H9 (cell line): ENCODE data around the gene COL4A6. TPM values are rescaled to one million over a fixed set of nuclear protein-coding genes. Genes with fewer than 3 reads are reported as not detected.

Source experiments
- DNase-seq: peaks from one replicate; pipeline ENCODE4 v3.0.0-alpha.2; 2017
- H2AFZ ChIP-seq: one replicate; pipeline ENCODE4 v1.6.1; 2013; ENCODE audit warnings: mild to moderate bottlenecking, low read length, control low read depth, moderate library complexity
- H2AK5ac ChIP-seq: 2 replicates; pipeline ENCODE4 v1.6.1; 2013; ENCODE audit warnings: low read length, control low read depth, mixed read lengths; ENCODE audit not compliant: insufficient read length
- H2BK120ac ChIP-seq: one replicate; pipeline ENCODE4 v1.6.1; 2013; ENCODE audit warnings: low read depth, mild to moderate bottlenecking, low read length, control low read depth, inconsistent platforms; ENCODE audit not compliant: poor library complexity, severe bottlenecking
- H2BK12ac ChIP-seq: 2 replicates; pipeline ENCODE4 v1.6.1; 2013; ENCODE audit warnings: low read length, control low read depth, mixed read lengths, low read depth; ENCODE audit not compliant: insufficient read length
- H2BK15ac ChIP-seq: 2 replicates; pipeline ENCODE4 v1.6.1; 2013; ENCODE audit warnings: low read depth, low read length, control low read depth
- H2BK20ac ChIP-seq: one replicate; pipeline ENCODE4 v1.6.1; 2013; ENCODE audit warnings: low read depth, mild to moderate bottlenecking, low read length, control low read depth, inconsistent platforms; ENCODE audit not compliant: poor library complexity, severe bottlenecking
- H2BK5ac ChIP-seq: 2 replicates; pipeline ENCODE4 v1.6.1; 2013; ENCODE audit warnings: low read length, control low read depth, mixed read lengths; ENCODE audit not compliant: insufficient read length
- H3K14ac ChIP-seq: 2 replicates; pipeline ENCODE4 v1.6.1; 2013; ENCODE audit warnings: low read length, control low read depth; ENCODE audit not compliant: insufficient read depth
- H3K18ac ChIP-seq: 2 replicates; pipeline ENCODE4 v1.6.1; 2013; ENCODE audit warnings: low read depth, mild to moderate bottlenecking, mixed read lengths, low read length, control low read depth; ENCODE audit not compliant: insufficient read length
- H3K23ac ChIP-seq: 2 replicates; pipeline ENCODE4 v1.6.1; 2013; ENCODE audit warnings: low read length, control low read depth, mixed read lengths, low read depth; ENCODE audit not compliant: insufficient read length
- H3K23me2 ChIP-seq: 2 replicates; pipeline ENCODE4 v1.6.1; 2013; ENCODE audit warnings: low read depth, mild to moderate bottlenecking, mixed read lengths, low read length, control low read depth; ENCODE audit not compliant: insufficient read length, poor library complexity, severe bottlenecking
- H3K27ac ChIP-seq: 2 replicates; pipeline ENCODE4 v1.5.1; 2013; ENCODE audit warnings: low read length, control low read depth, mixed read lengths, low read depth; ENCODE audit not compliant: insufficient read length
- H3K27me3 ChIP-seq: 2 replicates; pipeline ENCODE4 v1.6.1; 2013; ENCODE audit warnings: low read length, control low read depth, inconsistent platforms; ENCODE audit not compliant: insufficient read depth
- H3K4ac ChIP-seq: 2 replicates; pipeline ENCODE4 v1.6.1; 2013; ENCODE audit warnings: low read depth, mild to moderate bottlenecking, control low read depth, inconsistent platforms, low read length, moderate library complexity
- H3K4me1 ChIP-seq: 2 replicates; pipeline ENCODE4 v1.6.1; 2013; ENCODE audit warnings: low read length, control low read depth, inconsistent platforms; ENCODE audit not compliant: insufficient read depth
- H3K4me2 ChIP-seq: 2 replicates; pipeline ENCODE4 v1.6.1; 2013; ENCODE audit warnings: low read length, control low read depth, mixed read lengths; ENCODE audit not compliant: insufficient read length, insufficient read depth
- H3K56ac ChIP-seq: 2 replicates; pipeline ENCODE4 v1.6.1; 2013; ENCODE audit warnings: low read depth, mild to moderate bottlenecking, mixed read lengths, low read length, control low read depth; ENCODE audit not compliant: insufficient read length
- H3K79me1 ChIP-seq: 2 replicates; pipeline ENCODE4 v1.6.1; 2013; ENCODE audit warnings: low read depth, mild to moderate bottlenecking, moderate library complexity, low read length, control low read depth, inconsistent platforms; ENCODE audit not compliant: insufficient read depth, poor library complexity, severe bottlenecking
- H3K79me2 ChIP-seq: 2 replicates; pipeline ENCODE4 v1.6.1; 2013; ENCODE audit warnings: low read length, control low read depth, inconsistent platforms; ENCODE audit not compliant: insufficient read depth
- H3K9ac ChIP-seq: 2 replicates; pipeline ENCODE4 v1.6.1; 2013; ENCODE audit warnings: low read length, control low read depth, mixed read lengths; ENCODE audit not compliant: insufficient read length; ENCODE audit errors: extremely low read depth
- H3K9me3 ChIP-seq: one replicate; pipeline ENCODE4 v1.6.1; 2013; ENCODE audit warnings: low read depth, low read length, inconsistent platforms; ENCODE audit not compliant: control insufficient read depth
- H3T11ph ChIP-seq: one replicate; pipeline ENCODE4 v1.6.1; 2013; ENCODE audit warnings: mild to moderate bottlenecking, low read length, control low read depth, inconsistent platforms
- H4K20me1 ChIP-seq: one replicate; pipeline ENCODE4 v1.6.1; 2013; ENCODE audit not compliant: control insufficient read depth, insufficient read length, insufficient read depth
- H4K5ac ChIP-seq: 2 replicates; pipeline ENCODE4 v1.6.1; 2013; ENCODE audit warnings: low read depth, mild to moderate bottlenecking, mixed read lengths, low read length, control low read depth; ENCODE audit not compliant: insufficient read length
- H4K8ac ChIP-seq: replicated peaks from 2 replicates; pipeline ENCODE4 v1.6.1; 2013; ENCODE audit warnings: low read length, control low read depth, mixed read lengths, low read depth; ENCODE audit not compliant: insufficient read length
- H4K91ac ChIP-seq: 2 replicates; pipeline ENCODE4 v1.6.1; 2013; ENCODE audit warnings: low read depth, mild to moderate bottlenecking, moderate library complexity, mixed read lengths, low read length, control low read depth; ENCODE audit not compliant: insufficient read length
- H3K27ac Mint-ChIP-seq, 3 experiments: 2 replicates in 2 of 3; 3 replicates in 1 of 3; pipeline ENCODE4 v1.8.0; 2020 to 2021; ENCODE audit warnings: mixed read lengths in 3 of 3, mild to moderate bottlenecking in 1 of 3, moderate library complexity in 1 of 3
- H3K27me3 Mint-ChIP-seq: 2 replicates; pipeline ENCODE4 v1.8.0; 2021; ENCODE audit warnings: low read depth, mild to moderate bottlenecking, moderate library complexity, mixed read lengths
- H3K36me3 Mint-ChIP-seq, 3 experiments: 2 replicates in 2 of 3; 3 replicates in 1 of 3; pipeline ENCODE4 v1.8.0; 2020 to 2021; ENCODE audit warnings: low read depth in 3 of 3, mixed read lengths in 3 of 3; ENCODE audit not compliant: insufficient read depth in 1 of 3
- H3K4me1 Mint-ChIP-seq, 2 experiments: 2 replicates each; pipeline ENCODE4 v1.8.0; 2020; ENCODE audit warnings: mixed read lengths in 2 of 2
- H3K4me3 Mint-ChIP-seq, 2 experiments: 2 replicates in 1 of 2; 3 replicates in 1 of 2; pipeline ENCODE4 v1.8.0; 2020 to 2021; ENCODE audit warnings: mild to moderate bottlenecking in 2 of 2, mixed read lengths in 2 of 2, moderate library complexity in 1 of 2
- H3K9me3 Mint-ChIP-seq, 2 experiments: 2 replicates in 1 of 2; 3 replicates in 1 of 2; pipeline ENCODE4 v1.8.0; 2020; ENCODE audit warnings: mild to moderate bottlenecking in 2 of 2, mixed read lengths in 2 of 2, moderate library complexity in 1 of 2
- WGBS: extraction: QIAGEN DNeasy Blood & Tissue Kit; methylation state at CpG from one replicate; pipeline ENCODE4 v1.1.7; 2013; ENCODE audit warnings: missing lambda C conversion rate, low lambda C conversion rate, mixed read lengths; ENCODE audit not compliant: insufficient read length; ENCODE audit errors: extremely low coverage; 5-methylcytosine and 5-hydroxymethylcytosine counted together
- total RNA-seq: library from RNA; stranded (reverse); gene quantifications from 2 replicates; pipeline ENCODE4 v1.2.1, GENCODE V29; 2021
- TF ChIP-seq, protein P1 (sequence below): fragments of 200-600 bp; sonication (generic); conservative IDR thresholded peaks from 3 replicates; pipeline ENCODE4 v1.8.0; 2021; ENCODE audit warnings: antibody characterized with exemption, mild to moderate bottlenecking

COL4A6 gene
- total RNA-seq, 1 experiment from 2014 or later: 16.7 TPM

DNA sequence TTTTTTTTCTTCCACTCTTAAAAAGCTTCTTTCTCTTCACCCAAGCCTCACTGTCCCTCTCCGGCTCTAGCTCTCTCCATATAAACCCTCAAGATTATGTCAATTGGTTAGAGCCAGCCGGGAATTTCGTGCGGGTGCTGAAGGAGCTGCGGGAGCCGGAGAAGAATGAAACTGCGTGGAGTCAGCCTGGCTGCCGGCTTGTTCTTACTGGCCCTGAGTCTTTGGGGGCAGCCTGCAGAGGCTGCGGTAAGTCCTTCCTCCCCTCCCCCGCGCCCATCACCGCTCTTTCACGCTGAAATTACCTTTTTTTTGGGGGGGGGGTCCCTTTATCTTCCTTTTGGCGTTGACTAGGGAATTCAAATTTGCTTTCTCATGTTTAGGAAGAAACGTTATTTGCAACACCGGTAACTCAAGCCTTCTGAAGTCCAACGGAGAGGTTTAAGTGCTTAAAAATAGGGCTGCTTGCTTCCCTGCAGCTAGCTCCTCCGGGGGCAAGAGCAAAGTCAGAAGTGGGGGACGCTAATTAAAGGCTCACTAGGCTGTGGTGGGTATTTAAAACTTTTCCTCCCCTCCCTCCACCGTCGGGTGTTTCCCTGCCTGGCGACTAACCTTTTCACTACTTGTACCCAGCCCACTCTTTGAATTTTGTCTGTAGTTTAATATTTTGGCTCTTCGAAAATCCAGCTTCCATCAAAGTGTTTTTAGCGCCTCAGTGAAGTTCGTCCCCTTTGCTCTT lies 1.9 kb upstream of the COL4A6 start:
- Histone ChIP-seq H2BK5ac (no peak overlapping the region), H3K4me2 (peak overlapping the region; percentile 85), H3K27ac (no peak overlapping the region), H3T11ph (no peak overlapping the region), H3K23ac (no peak overlapping the region), H4K20me1 (no peaks in the 10 kb centered on the region), H2BK12ac (no peak overlapping the region), H3K56ac (no peak overlapping the region), H4K8ac (no peak overlapping the region), H3K27me3 (peaks cover 5% of the 10 kb centered on the region; the same call in 1 of the 2 replicates), H2AFZ (peak overlapping the region; percentile 42), H2AK5ac (no peak overlapping the region), H2BK15ac (no peak overlapping the region), H2BK20ac (no peak overlapping the region), H2BK120ac (no peak overlapping the region), H3K14ac (peak overlapping the region; percentile 33; the same call in 1 of the 2 replicates), H3K9ac (peak overlapping the region; percentile 77), H3K4ac (no peak overlapping the region), H3K79me1 (no peaks in the 10 kb centered on the region), H3K9me3 (no peaks in the 10 kb centered on the region), H3K79me2 (peaks cover 1% of the 10 kb centered on the region; the same call in 1 of the 2 replicates), H3K4me1 (peaks cover 3% of the 10 kb centered on the region; the same call in 1 of the 2 replicates), H3K18ac (no peak overlapping the region), H4K5ac (no peak overlapping the region), H4K91ac (no peak overlapping the region), H3K23me2 (peaks cover 14% of the 10 kb centered on the region)
- peaks cover 23% of the 10 kb centered on the region for H3K27me3 Mint-ChIP-seq
- no CpG with 5 or more reads among the region's 25 CpGs for WGBS
- H3K4me1 Mint-ChIP-seq: peaks cover 40 to 48% of the 10 kb centered on the region in 2 experiments
- peak overlapping the region; percentile 85 to 93 for H3K4me3 Mint-ChIP-seq
- peaks cover 12 to 13% of the 10 kb centered on the region in 2 experiments for H3K9me3 Mint-ChIP-seq
- H3K27ac Mint-ChIP-seq: peak overlapping the region; percentile 84 to 98 (median 97)
- DNase-seq: peak; percentile 43
- peaks cover 11 to 24% (median 12%) of the 10 kb centered on the region in 3 experiments for H3K36me3 Mint-ChIP-seq
- TF ChIP-seq, protein P1, sequence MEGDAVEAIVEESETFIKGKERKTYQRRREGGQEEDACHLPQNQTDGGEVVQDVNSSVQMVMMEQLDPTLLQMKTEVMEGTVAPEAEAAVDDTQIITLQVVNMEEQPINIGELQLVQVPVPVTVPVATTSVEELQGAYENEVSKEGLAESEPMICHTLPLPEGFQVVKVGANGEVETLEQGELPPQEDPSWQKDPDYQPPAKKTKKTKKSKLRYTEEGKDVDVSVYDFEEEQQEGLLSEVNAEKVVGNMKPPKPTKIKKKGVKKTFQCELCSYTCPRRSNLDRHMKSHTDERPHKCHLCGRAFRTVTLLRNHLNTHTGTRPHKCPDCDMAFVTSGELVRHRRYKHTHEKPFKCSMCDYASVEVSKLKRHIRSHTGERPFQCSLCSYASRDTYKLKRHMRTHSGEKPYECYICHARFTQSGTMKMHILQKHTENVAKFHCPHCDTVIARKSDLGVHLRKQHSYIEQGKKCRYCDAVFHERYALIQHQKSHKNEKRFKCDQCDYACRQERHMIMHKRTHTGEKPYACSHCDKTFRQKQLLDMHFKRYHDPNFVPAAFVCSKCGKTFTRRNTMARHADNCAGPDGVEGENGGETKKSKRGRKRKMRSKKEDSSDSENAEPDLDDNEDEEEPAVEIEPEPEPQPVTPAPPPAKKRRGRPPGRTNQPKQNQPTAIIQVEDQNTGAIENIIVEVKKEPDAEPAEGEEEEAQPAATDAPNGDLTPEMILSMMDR: no peak
